ENCODE data around the gene PCSK7. TPM values are rescaled to one million over a fixed set of nuclear protein-coding genes. Genes with fewer than 3 reads are reported as not detected.

The PCSK7 gene
- total RNA-seq, 1 donor from 2014 or later: 66.0 TPM

GRCh38 chr11:117182551-117182935 is 49.3 kb downstream of the PCSK7 start:
- Mint-ChIP-seq H3K4me1 (peaks cover 34% of the 10 kb centered on the region), H3K27ac (no peak overlapping the region), H3K27me3 (ENCODE audit: low read depth) (no peaks in the 10 kb centered on the region), H3K9me3 (no peaks in the 10 kb centered on the region), H3K36me3 (peaks cover 5% of the 10 kb centered on the region), H3K4me3 (no peak overlapping the region)
- no peak for TF ChIP-seq CTCF (IDR thresholded peaks at IDR 0.05; ENCODE audit: unreplicated experiment)
- no peak for DNase-seq (ENCODE audit: low spot score in 2 of 2, unreplicated experiment in 2 of 2)

- no peak for DNase-seq (ENCODE audit: low spot score in 2 of 2, unreplicated experiment in 2 of 2)
These were observed 50.0 kb downstream of the PCSK7 start for GRCh38 chr11:117181586-117182550.

GRCh38 chr11:117180661-117181585 is 51.0 kb downstream of the PCSK7 start:
- DNase-seq (ENCODE audit: low spot score in 2 of 2, unreplicated experiment in 2 of 2): peak in 1 of 2 experiments; percentile 48
- H3K27ac Mint-ChIP-seq: no peak overlapping the region
- H3K9me3 Mint-ChIP-seq: no peaks in the 10 kb centered on the region
- peaks cover 34% of the 10 kb centered on the region for H3K4me1 Mint-ChIP-seq
- peak overlapping the region; percentile 91 for H3K4me3 Mint-ChIP-seq
- no peaks in the 10 kb centered on the region for H3K27me3 Mint-ChIP-seq (ENCODE audit: low read depth)
- H3K36me3 Mint-ChIP-seq: peaks cover 3% of the 10 kb centered on the region
- no peak for TF ChIP-seq CTCF (IDR thresholded peaks at IDR 0.05; ENCODE audit: unreplicated experiment)

More at GRCh38 chr11:117181586-117182550, 50.0 kb downstream of the PCSK7 start:
- Mint-ChIP-seq H3K36me3 (peaks cover 3% of the 10 kb centered on the region), H3K4me3 (no peak overlapping the region), H3K27ac (no peak overlapping the region), H3K4me1 (peaks cover 34% of the 10 kb centered on the region), H3K9me3 (no peaks in the 10 kb centered on the region), H3K27me3 (ENCODE audit: low read depth) (no peaks in the 10 kb centered on the region)
- no peak for TF ChIP-seq CTCF (IDR thresholded peaks at IDR 0.05; ENCODE audit: unreplicated experiment)

GRCh38 chr11:117180020-117180419 is 51.9 kb downstream of the PCSK7 start:
- H3K36me3 Mint-ChIP-seq: peaks cover 3% of the 10 kb centered on the region
- no peak for TF ChIP-seq CTCF (IDR thresholded peaks at IDR 0.05; ENCODE audit: unreplicated experiment)
- peak overlapping the region; percentile 82 for H3K27ac Mint-ChIP-seq
- H3K4me3 Mint-ChIP-seq: peak overlapping the region; percentile 91
- no peaks in the 10 kb centered on the region for H3K27me3 Mint-ChIP-seq (ENCODE audit: low read depth)
- H3K9me3 Mint-ChIP-seq: no peaks in the 10 kb centered on the region
- H3K4me1 Mint-ChIP-seq: peaks cover 39% of the 10 kb centered on the region
- DNase-seq (ENCODE audit: low spot score in 2 of 2, unreplicated experiment in 2 of 2): no peak

GRCh38 chr11:117179048-117179999 is 52.5 kb downstream of the PCSK7 start:
- H3K27ac Mint-ChIP-seq: peak overlapping the region; percentile 82
- peaks cover 3% of the 10 kb centered on the region for H3K36me3 Mint-ChIP-seq
- no peak for TF ChIP-seq CTCF (IDR thresholded peaks at IDR 0.05; ENCODE audit: unreplicated experiment)
- H3K27me3 Mint-ChIP-seq (ENCODE audit: low read depth): no peaks in the 10 kb centered on the region
- no peak for DNase-seq (ENCODE audit: low spot score in 2 of 2, unreplicated experiment in 2 of 2)
- peak overlapping the region; percentile 91 for H3K4me3 Mint-ChIP-seq
- no peaks in the 10 kb centered on the region for H3K9me3 Mint-ChIP-seq
- peaks cover 39% of the 10 kb centered on the region for H3K4me1 Mint-ChIP-seq
